Ureter (tissue), 1 donor: ENCODE results near the gene UTP14A. TPM values are rescaled to one million over a fixed set of nuclear protein-coding genes. Genes with fewer than 3 reads are reported as not detected.
A peak's percentile ranks its signal among the peaks of the same experiment; 100 is the strongest.

Experiments
- DNase-seq: peaks from one replicate; pipeline ENCODE4 v3.0.0-alpha.2; 2020; ENCODE audit warnings: low spot score
- total RNA-seq: library from RNA; stranded (reverse); gene quantifications from one replicate; pipeline ENCODE4 v1.2.4, GENCODE V29; 2023
- donor health status: DM: yes; HTN: yes; CAD: no.

The UTP14A gene
- total RNA-seq, 1 donor from 2014 or later = 23.3 TPM

GRCh38 chrX:129945131-129945530 is 39.2 kb downstream of the UTP14A start:
- DNase-seq = no peak

- DNase-seq = no peak
Measured at GRCh38 chrX:129953334-129953648, 47.3 kb downstream of the UTP14A start.

GRCh38 chrX:129953881-129954280 is 47.9 kb downstream of the UTP14A start:
- no peak for DNase-seq

- no peak for DNase-seq
Measured at GRCh38 chrX:129954804-129955203, 48.8 kb downstream of the UTP14A start.

DNA sequence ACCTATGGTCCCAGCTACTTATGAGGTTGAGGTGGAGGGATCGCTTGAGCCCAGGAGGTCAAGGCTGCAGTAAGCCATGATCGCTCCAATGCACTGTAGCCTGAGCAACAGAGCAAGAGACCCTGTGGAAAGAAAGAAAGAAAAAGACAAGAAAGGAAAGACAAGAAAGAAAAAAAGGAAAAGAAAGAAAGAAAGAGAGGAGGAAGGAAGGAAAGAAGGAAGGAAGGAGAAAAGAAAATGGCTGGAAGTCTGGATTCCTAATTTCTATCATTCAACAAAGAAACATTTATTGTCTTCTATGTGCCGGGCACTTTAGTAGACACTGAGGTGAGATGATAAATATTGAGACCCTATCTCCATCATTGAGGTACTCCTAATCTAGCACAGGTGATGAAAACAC is 49.7 kb downstream of the UTP14A start:
- DNase-seq = no peak

- DNase-seq = no peak
Measured at GRCh38 chrX:129956145-129956544, 50.2 kb downstream of the UTP14A start.

DNA sequence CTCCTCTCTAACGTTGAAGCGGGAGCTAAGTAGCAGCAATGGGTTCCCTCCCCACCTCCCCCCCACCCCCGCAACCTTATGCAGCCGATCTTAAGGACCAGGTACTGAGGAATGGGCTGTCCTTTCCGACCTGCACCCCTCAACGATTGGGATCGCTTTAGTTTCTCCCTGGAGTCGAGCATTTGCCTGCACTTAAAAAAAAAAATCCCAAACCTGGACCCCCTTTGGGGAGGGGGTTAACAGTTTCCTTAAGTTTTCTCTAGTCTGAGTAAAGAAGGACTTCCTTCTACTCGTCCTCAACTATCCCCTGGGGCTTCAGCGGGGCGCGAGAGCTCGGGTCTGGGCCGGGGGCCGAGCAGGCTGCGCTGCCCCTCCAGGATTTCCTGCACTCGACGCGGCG is 50.8 kb downstream of the UTP14A start:
- DNase-seq = no peak

GRCh38 chrX:129957241-129958082 is 51.5 kb downstream of the UTP14A start:
- peak; percentile 61 for DNase-seq

DNA sequence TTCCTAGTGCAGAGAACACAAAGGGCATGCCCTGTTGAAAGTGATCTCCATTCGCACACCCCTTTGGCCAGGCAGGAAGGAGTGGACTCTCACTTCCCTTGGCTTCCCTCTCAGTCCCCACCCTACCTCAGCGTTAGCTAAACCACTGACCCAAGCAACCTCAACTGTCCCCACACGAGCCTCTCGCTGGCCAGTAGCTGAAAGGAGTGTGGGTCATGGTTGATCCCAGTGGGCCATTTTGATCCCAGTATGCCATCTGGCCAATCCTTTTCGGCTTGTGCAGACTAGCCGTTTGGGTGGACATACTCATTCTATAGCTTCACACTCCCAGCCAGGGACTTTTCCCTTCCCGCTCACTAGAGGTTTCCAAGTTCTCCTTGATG is 52.1 kb downstream of the UTP14A start:
- DNase-seq = no peak

- DNase-seq = no peak
Measured at GRCh38 chrX:129958814-129959492, 53.0 kb downstream of the UTP14A start.

- DNase-seq = no peak
Measured at GRCh38 chrX:129959493-129959832, 53.5 kb downstream of the UTP14A start.

- DNase-seq = peak; percentile 71
Measured at GRCh38 chrX:129961180-129962083, 55.5 kb downstream of the UTP14A start.

GRCh38 chrX:129963729-129964128 is 57.8 kb downstream of the UTP14A start:
- no peak for DNase-seq

- DNase-seq = no peak
Measured at GRCh38 chrX:129965166-129965565, 59.2 kb downstream of the UTP14A start.

- DNase-seq = no peak
Measured at GRCh38 chrX:129968968-129969367, 63.0 kb downstream of the UTP14A start.

- no peak for DNase-seq
Measured at GRCh38 chrX:129976441-129976840, 70.5 kb downstream of the UTP14A start.

Other genes with a start within 250 kb of the UTP14A start
- gene XPNPEP2, start 167.2 kb upstream of the UTP14A start, total RNA-seq = 6.0 TPM
- gene SASH3, start 126.2 kb upstream of the UTP14A start, total RNA-seq = 8.4 TPM
- gene ZDHHC9, start 62.3 kb upstream of the UTP14A start, total RNA-seq = 34.3 TPM
- 12.6 TPM for gene BCORL1, start 76.5 kb downstream of the UTP14A start, total RNA-seq
- gene ELF4, start 204.3 kb downstream of the UTP14A start, total RNA-seq = 28.7 TPM